K562 (cell line): ENCODE results near the gene OR4D2. TPM values are rescaled to one million over a fixed set of nuclear protein-coding genes. Genes with fewer than 3 reads are reported as not detected.
A peak's percentile ranks its signal among the peaks of the same experiment; 100 is the strongest.

Experiments used
- ATAC-seq: fragments of 200-7000 bp; cut with Tn5 transposase; 3 replicates; pipeline ENCODE4 v1.9.1; 2020; ENCODE audit warnings: moderate library complexity
- BruUV-seq: library from RNA; stranded (reverse); fragments of 400-500 nt; replicated peaks from 2 replicates; lab custom pipeline; 2021; lab: Mats Ljungman, UMichigan
- CTCF ChIA-PET: fragments of 300-600 bp; formaldehyde crosslinking; extraction: SDS; loops from one replicate; lab custom pipeline; 2021; ENCODE audit warnings: low intra/inter-chr PET ratio; lab: Yijun Ruan, JAX
- POLR2A ChIA-PET: fragments of 300-600, 350-650 bp; sonication (Branson Sonifier 250); formaldehyde crosslinking; extraction: SDS; loops from one replicate; lab custom pipeline; 2021; ENCODE audit warnings: antibody characterized with exemption, inconsistent platforms; lab: Yijun Ruan, JAX
- DNase-seq, 4 experiments: peaks; one replicate each; pipeline versions ENCODE4 v3.0.0 to v3.0.0-alpha.2; 2011 to 2018; ENCODE audit warnings: low spot score in 3 of 4, mixed read lengths in 3 of 4; ENCODE audit errors: extremely low read depth in 1 of 4
- FAIRE-seq: peaks from 2 replicates; lab custom pipeline; 2011; peaks lifted over from hg19 to GRCh38; lab: Jason Lieb, UNC
- H2AFZ ChIP-seq: 2 replicates; pipeline ENCODE4 v1.6.0; 2011; ENCODE audit warnings: low read depth, low read length, control low read depth, inconsistent platforms
- H3K27ac ChIP-seq: fragments of 200-600 bp; 3 replicates; pipeline ENCODE4 v1.8.0; 2011; ENCODE audit warnings: low read depth, mild to moderate bottlenecking, control low read depth, inconsistent platforms, low read length, moderate library complexity, mixed read lengths; ENCODE audit errors: extremely low read depth
- H3K27me3 ChIP-seq, 2 experiments: fragments of 300-600 bp in 1 of 2; 2 replicates in 1 of 2; 3 replicates in 1 of 2; pipeline versions ENCODE4 v1.6.0 to v1.8.0; 2011; ENCODE audit warnings: inconsistent platforms in 2 of 2, low read length in 2 of 2, mild to moderate bottlenecking in 1 of 2, mixed read lengths in 1 of 2, moderate library complexity in 1 of 2; ENCODE audit not compliant: control insufficient read depth in 2 of 2, insufficient read depth in 2 of 2
- H3K36me3 ChIP-seq: fragments of 300-600 bp; 3 replicates; pipeline ENCODE4 v1.8.0; 2011; ENCODE audit warnings: mild to moderate bottlenecking, low read length, inconsistent platforms; ENCODE audit not compliant: control insufficient read depth, insufficient read depth
- H3K4me1 ChIP-seq, 2 experiments: fragments of 200-600 bp in 1 of 2; replicated peaks in 1 of 2; 2 replicates in 1 of 2; 3 replicates in 1 of 2; pipeline versions ENCODE4 v1.5.1 to v1.8.0; 2011; ENCODE audit warnings: inconsistent platforms in 2 of 2, low read length in 2 of 2, mild to moderate bottlenecking in 1 of 2, mixed read lengths in 1 of 2, moderate library complexity in 1 of 2; ENCODE audit not compliant: control insufficient read depth in 2 of 2, insufficient read depth in 2 of 2
- H3K4me2 ChIP-seq: 2 replicates; pipeline ENCODE4 v1.6.1; 2011; ENCODE audit warnings: low read length, control low read depth, inconsistent platforms, mixed read lengths; ENCODE audit not compliant: insufficient read depth
- H3K4me3 ChIP-seq: fragments of 200-600 bp; sonication (generic), shearing (Covaris generic); 2 replicates; pipeline ENCODE4 v1.5.1; 2016; ENCODE audit warnings: control low read depth, inconsistent platforms
- H3K79me2 ChIP-seq: fragments of 200-600 bp; 3 replicates; pipeline ENCODE4 v1.8.0; 2011; ENCODE audit warnings: low read length, inconsistent platforms; ENCODE audit not compliant: control insufficient read depth, insufficient read depth
- H3K9ac ChIP-seq, 2 experiments: 2 replicates each; pipeline versions ENCODE4 v1.6.0 to v1.6.1; 2011; ENCODE audit warnings: low read depth in 2 of 2, low read length in 2 of 2, control low read depth in 1 of 2, inconsistent platforms in 1 of 2, mild to moderate bottlenecking in 1 of 2, mixed read lengths in 1 of 2; ENCODE audit not compliant: insufficient read depth in 1 of 2
- H3K9me1 ChIP-seq: one replicate; pipeline ENCODE4 v1.6.0; 2011; ENCODE audit warnings: inconsistent platforms, mild to moderate bottlenecking, low read length, moderate library complexity; ENCODE audit not compliant: control insufficient read depth, insufficient read depth
- H3K9me3 ChIP-seq: replicated peaks from 2 replicates; pipeline ENCODE4 v1.5.1; 2011; ENCODE audit warnings: low read depth, low read length, inconsistent platforms; ENCODE audit not compliant: control insufficient read depth, insufficient read depth
- H4K20me1 ChIP-seq: replicated peaks from 2 replicates; pipeline ENCODE4 v1.6.1; 2011; ENCODE audit warnings: low read length, inconsistent platforms, mixed read lengths; ENCODE audit not compliant: control insufficient read depth, insufficient read depth
- BACH1 ChIP-seq: fragments of 200-800 bp; sonication (Bioruptor generic); IDR thresholded peaks from 2 replicates; pipeline ENCODE4 v1.6.1; 2016; ENCODE audit warnings: missing genetic modification characterization, missing compliant biosample characterization
- ELK1 ChIP-seq: sonication (generic); formaldehyde crosslinking; IDR thresholded peaks from 2 replicates; pipeline ENCODE4 v1.8.1; 2022; ENCODE audit warnings: missing genetic modification reagents
- ILK ChIP-seq: fragments of 450-650 bp; IDR thresholded peaks from 2 replicates; pipeline ENCODE4 v1.6.1; 2016; ENCODE audit warnings: missing genetic modification characterization, low read depth, mild to moderate bottlenecking, missing compliant biosample characterization, moderate library complexity, borderline replicate concordance
- MITF ChIP-seq: IDR thresholded peaks from 2 replicates; pipeline ENCODE4 v1.6.1; 2014; ENCODE audit warnings: antibody characterized with exemption
- MLX ChIP-seq, 2 experiments: fragments of 450-650 bp in 1 of 2; sonication (generic) in 1 of 2; formaldehyde crosslinking; conservative IDR thresholded peaks; 2 replicates each; pipeline versions ENCODE4 v1.4.0 to v1.8.1; 2020 to 2022; ENCODE audit warnings: mild to moderate bottlenecking in 1 of 2, missing genetic modification reagents in 1 of 2
- NFIC ChIP-seq: fragments of 450-650 bp; IDR thresholded peaks from 2 replicates; pipeline ENCODE4 v1.6.1; 2017; ENCODE audit warnings: mild to moderate bottlenecking, inconsistent platforms
- PHF21A ChIP-seq: fragments of 450-650 bp; IDR thresholded peaks from 2 replicates; pipeline ENCODE4 v1.6.1; 2017; ENCODE audit warnings: low read depth, borderline replicate concordance
- RAD51 ChIP-seq: fragments of 450-650 bp; IDR thresholded peaks from 2 replicates; pipeline ENCODE4 v1.7.1; 2016; ENCODE audit warnings: low read depth, mild to moderate bottlenecking, borderline replicate concordance
- SETDB1 ChIP-seq: IDR thresholded peaks from one replicate; pipeline ENCODE4 v1.6.1; 2012; ENCODE audit warnings: low read length, control low read depth, inconsistent platforms
- TEAD1 ChIP-seq, 2 experiments: fragments of 450-650 bp in 1 of 2; sonication (generic) in 1 of 2; formaldehyde crosslinking; IDR thresholded peaks; 2 replicates each; pipeline versions ENCODE4 v1.4.0 to v1.8.0; 2020 to 2022; ENCODE audit warnings: mild to moderate bottlenecking in 2 of 2, missing genetic modification reagents in 1 of 2
- THAP7 ChIP-seq: fragments of 250-450 bp; sonication (Bioruptor Pico); IDR thresholded peaks from 2 replicates; pipeline ENCODE4 v1.5.0; 2021
- TOE1 ChIP-seq, 2 experiments: fragments of 450-650 bp in 1 of 2; sonication (generic) in 1 of 2; formaldehyde crosslinking in 1 of 2; IDR thresholded peaks; 2 replicates each; pipeline versions ENCODE4 v1.7.1 to v1.8.0; 2016 to 2022; ENCODE audit warnings: borderline replicate concordance in 2 of 2, mild to moderate bottlenecking in 2 of 2, antibody characterized with exemption in 1 of 2, inconsistent platforms in 1 of 2, low read depth in 1 of 2, missing genetic modification reagents in 1 of 2, moderate library complexity in 1 of 2
- USF1 ChIP-seq: sonication (generic); formaldehyde crosslinking; IDR thresholded peaks from 2 replicates; pipeline ENCODE4 v1.9.0; 2022; ENCODE audit warnings: mild to moderate bottlenecking, missing genetic modification reagents
- ZNF311 ChIP-seq: fragments of 250-450 bp; sonication (Bioruptor Pico); IDR thresholded peaks from 2 replicates; pipeline ENCODE4 v1.4.0; 2020; ENCODE audit warnings: mild to moderate bottlenecking, moderate library complexity
- ZSCAN32 ChIP-seq: fragments of 450-650 bp; formaldehyde crosslinking; IDR thresholded peaks from 2 replicates; pipeline ENCODE4 v1.4.0; 2020; ENCODE audit warnings: mild to moderate bottlenecking, moderate library complexity
- WGBS: fragments of 100-300 bp; shearing (Covaris generic); methylation state at CpG from one replicate; pipeline ENCODE4 v1.1.6; 2016; ENCODE audit warnings: low coverage, mixed read lengths; ENCODE audit not compliant: insufficient coverage; ENCODE audit errors: missing lambda C conversion rate; 5-methylcytosine and 5-hydroxymethylcytosine counted together
- in situ Hi-C: fragments of 300-500 bp; cut with MboI; formaldehyde crosslinking; loops from 4 replicates; pipeline ENCODE4 v1.15.0; 2018; ENCODE audit warnings: inconsistent platforms, mixed read lengths
- intact Hi-C: fragments of 100-400 bp; cut with micrococcal nuclease; formaldehyde crosslinking; loops from 2 replicates; pipeline ENCODE4 v1.14.2; 2022
- polyA plus RNA-seq, 8 experiments: library from polyadenylated mRNA; depleted of rRNA in 4 of 8; stranded (reverse) in 5 of 8; unstranded in 3 of 8; fragments of >200 nt; fragmentation: Nextera tagmentation in 2 of 8; fragmentation: Illumina TruSeq in 1 of 8; extraction: Ambion mirVana in 2 of 8; extraction: Trizol in 1 of 8; gene quantifications; 2 replicates each; pipeline versions ENCODE4 v1.2.1 to v1.2.3, GENCODE V29; 2011 to 2014; ENCODE audit warnings: inconsistent platforms in 1 of 8, missing spikeins in 1 of 8
- total RNA-seq, 7 experiments: library from RNA; depleted of rRNA in 6 of 7; stranded (reverse); fragments of >200 nt in 6 of 7; fragmentation: Illumina TruSeq in 2 of 7; extraction: Trizol in 2 of 7; gene quantifications; 2 replicates each; pipeline versions ENCODE4 v1.2.1 to v1.2.3, GENCODE V29; 2011 to 2021; ENCODE audit warnings: low replicate concordance in 1 of 7

OR4D2 gene
- total and polyA plus RNA-seq, 9 of the 15 experiments (the other 6 are each of a cell fraction or from before 2014, with no cell fraction given), result not detected

GRCh38 chr17:58200024-58200633, 33.3 kb downstream of the OR4D2 start (continued):
- TF ChIP-seq ELK1 (CRISPR knock-in tag) (no peak), USF1 (peak; percentile 34; the same call in 1 of the 2 replicates), ZSCAN32 (CRISPR knock-in tag) (no peak), RAD51 (0 out of 2 replicates have a peak, but pooled peaks have one; percentile 11), NFIC (no peak), ILK (tag) (no peak), BACH1 (tag) (no peak)

DNA sequence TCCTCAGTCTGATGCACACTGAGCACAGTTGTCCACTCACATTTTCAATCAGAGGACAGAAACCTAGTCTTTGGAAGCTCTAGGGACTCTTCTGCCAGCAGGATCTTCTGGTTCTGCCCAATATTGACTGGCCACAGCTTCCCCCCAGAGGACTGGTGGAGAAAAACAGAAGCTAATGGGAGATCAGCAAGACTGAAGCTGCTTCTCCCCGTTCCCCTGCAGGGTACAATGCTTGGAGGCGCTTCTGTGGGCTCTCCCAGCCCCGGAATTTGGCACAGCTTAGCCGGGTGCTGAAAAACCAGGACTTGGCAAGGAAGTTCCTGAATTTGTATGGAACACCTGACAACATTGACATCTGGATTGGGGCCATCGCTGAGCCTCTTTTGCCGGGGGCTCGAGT, 36.1 kb downstream of the OR4D2 start:
- DNase-seq, result no peak
- BruUV-seq, result TSS peak; percentile 17
- Histone ChIP-seq H3K9me1 (no peaks in the 10 kb centered on the region), H3K27me3 (peaks cover 0 to 20% of the 10 kb centered on the region in 2 experiments; a peak in 2 of 5 replicates), H3K4me1 (peaks cover 0 to 4% of the 10 kb centered on the region in 2 experiments; a peak in 1 of 5 replicates), H3K36me3 (peaks cover 12% of the 10 kb centered on the region; the same call in 1 of the 3 replicates), H3K27ac (no peak overlapping the region), H2AFZ (no peak overlapping the region), H3K9ac (no peak overlapping the region), H4K20me1 (no peaks in the 10 kb centered on the region), H3K9me3 (no peaks in the 10 kb centered on the region), H3K4me2 (no peak overlapping the region), H3K79me2 (no peaks in the 10 kb centered on the region), H3K4me3 (no peak overlapping the region)
- ChIA-PET POLR2A (interaction anchor here (0.7 to 1.7 kb wide), 2 partner anchors 13 to 415 kb away, joined by 3 to 9 read pairs; no protein-coding TSS in a partner anchor), CTCF (no interaction called here)
- TF ChIP-seq SETDB1 (no peak), TOE1 (IDR thresholded peaks at IDR 0.05; ENCODE audit: borderline replicate concordance) (no peak), TOE1 (CRISPR knock-in tag; IDR thresholded peaks at IDR 0.05; ENCODE audit: borderline replicate concordance, low read depth) (no peak), ZNF311 (CRISPR knock-in tag) (no peak), PHF21A (no peak), MITF (no peak), THAP7 (CRISPR knock-in tag) (no peak), MLX (CRISPR knock-in tag; conservative IDR thresholded peaks at IDR 0.05) (no peak), TEAD1 (CRISPR knock-in tag; IDR thresholded peaks at IDR 0.05) (no peak)
- intact Hi-C loops (no loop called here), in situ Hi-C loops (no loop called here)
- no peak for FAIRE-seq
- WGBS, result 30% methylated on average over 6 of the region's 7 CpGs
- no peak for ATAC-seq
